Measurements from ENCODE around the gene NR1D1. TPM values are rescaled to one million over a fixed set of nuclear protein-coding genes. Genes with fewer than 3 reads are reported as not detected.

NR1D1 gene
- total RNA-seq, 4 donors from 2014 or later: 6.1 to 24.2 (median 14.5) TPM

GRCh38 chr17:40079545-40079944 lies 20.8 kb downstream of the NR1D1 start:
- 85% methylated on average over 3 of the region's 3 CpGs for WGBS
- peak overlapping the region in 2 of 4 donors; percentile 99 for H3K27ac ChIP-seq (replicated peaks in 1 of 4)
- H3K27me3 ChIP-seq: no peaks in the 10 kb centered on the region
- DNase-seq (ENCODE audit: extremely low spot score): no peak
- intact Hi-C loops (cut with DNase I): no loop called here
- H3K9me3 ChIP-seq: no peaks in the 10 kb centered on the region
- no peak overlapping the region for H3K4me3 ChIP-seq
- H3K4me1 ChIP-seq: peaks cover 28 to 57% (median 42%) of the 10 kb centered on the region in 4 donors
- TF ChIP-seq CTCF (IDR thresholded peaks at IDR 0.05) (no peak), POLR2AphosphoS5 (IDR thresholded peaks at IDR 0.05) (no peak), POLR2A (IDR thresholded peaks at IDR 0.05; ENCODE audit: low read depth) (no peak), EP300 (IDR thresholded peaks at IDR 0.05) (no peak)
- H3K36me3 ChIP-seq: peaks cover 32 to 73% (median 65%) of the 10 kb centered on the region in 4 donors

- Histone ChIP-seq H3K27ac (replicated peaks in 1 of 4) (peak overlapping the region; percentile 91 to 99 (median 99)), H3K9me3 (no peaks in the 10 kb centered on the region), H3K4me1 (peaks cover 57 to 74% (median 67%) of the 10 kb centered on the region in 4 donors), H3K27me3 (no peaks in the 10 kb centered on the region), H3K36me3 (peaks cover 26 to 57% (median 55%) of the 10 kb centered on the region in 4 donors), H3K4me3 (no peak overlapping the region)
- no peak for DNase-seq (ENCODE audit: extremely low spot score)
- 77% methylated on average over 7 of the region's 7 CpGs for WGBS
- TF ChIP-seq CTCF (IDR thresholded peaks at IDR 0.05): no peak
- TF ChIP-seq POLR2AphosphoS5 (IDR thresholded peaks at IDR 0.05): no peak
- no peak for TF ChIP-seq POLR2A (IDR thresholded peaks at IDR 0.05; ENCODE audit: low read depth)
- TF ChIP-seq EP300 (IDR thresholded peaks at IDR 0.05): no peak
- intact Hi-C loops (cut with DNase I): no loop called here
These were observed 23.8 kb downstream of the NR1D1 start for GRCh38 chr17:40076591-40076990.

- Histone ChIP-seq H3K4me1 (peaks cover 63 to 80% (median 72%) of the 10 kb centered on the region in 4 donors), H3K36me3 (peaks cover 26 to 52% (median 51%) of the 10 kb centered on the region in 4 donors)
These were observed 24.4 kb downstream of the NR1D1 start for GRCh38 chr17:40075942-40076498.

GRCh38 chr17:40075201-40075941 lies 25.0 kb downstream of the NR1D1 start:
- DNase-seq (ENCODE audit: extremely low spot score): no peak
- Histone ChIP-seq H3K36me3 (peaks cover 26 to 47% (median 46%) of the 10 kb centered on the region in 4 donors), H3K4me3 (peak overlapping the region; percentile 26 to 41 (median 31)), H3K27ac (replicated peaks in 1 of 4) (peak overlapping the region; percentile 91 to 99 (median 99)), H3K27me3 (no peaks in the 10 kb centered on the region), H3K9me3 (no peaks in the 10 kb centered on the region), H3K4me1 (peaks cover 70 to 86% (median 79%) of the 10 kb centered on the region in 4 donors)
- peak in 2 of 3 experiments; percentile 90 to 94 for TF ChIP-seq CTCF (IDR thresholded peaks at IDR 0.05)
- TF ChIP-seq POLR2AphosphoS5 (IDR thresholded peaks at IDR 0.05): peak; percentile 9 to 65
- TF ChIP-seq POLR2A (IDR thresholded peaks at IDR 0.05; ENCODE audit: low read depth): no peak
- peak; percentile 53 for TF ChIP-seq EP300 (IDR thresholded peaks at IDR 0.05)
- intact Hi-C loops (cut with DNase I): no loop called here
- WGBS: 15% methylated on average over 8 of the region's 11 CpGs

More at GRCh38 chr17:40075942-40076498, 24.4 kb downstream of the NR1D1 start:
- TF ChIP-seq POLR2A (IDR thresholded peaks at IDR 0.05; ENCODE audit: low read depth) (no peak), POLR2AphosphoS5 (IDR thresholded peaks at IDR 0.05) (no peak), CTCF (IDR thresholded peaks at IDR 0.05) (no peak), EP300 (IDR thresholded peaks at IDR 0.05) (no peak)
- Histone ChIP-seq H3K27me3 (no peaks in the 10 kb centered on the region), H3K27ac (replicated peaks in 1 of 4) (peak overlapping the region; percentile 91 to 99 (median 99)), H3K9me3 (no peaks in the 10 kb centered on the region), H3K4me3 (peak overlapping the region; percentile 26 to 41 (median 31))
- WGBS: 66% methylated on average over 2 of the region's 8 CpGs
- DNase-seq (ENCODE audit: extremely low spot score): no peak
- intact Hi-C loops (cut with DNase I): no loop called here

Measured in esophagus muscularis mucosa (tissue), 4 donors.